HT-29 (cell line): ENCODE results near the gene ERVW-1. TPM values are rescaled to one million over a fixed set of nuclear protein-coding genes. Genes with fewer than 3 reads are reported as not detected.

ENCODE experiments used
- DNase-seq: peaks from one replicate; pipeline ENCODE4 v3.0.0-alpha.2; 2015; ENCODE audit warnings: low spot score
- total RNA-seq: library from RNA; depleted of rRNA; stranded (reverse); fragments of >200 nt; shearing (Covaris generic); gene quantifications from 2 replicates; pipeline ENCODE4 v1.2.3, GENCODE V29; 2014; rRNA removed

The ERVW-1 gene
- total RNA-seq, 1 experiment from 2014 or later, result not detected

DNA sequence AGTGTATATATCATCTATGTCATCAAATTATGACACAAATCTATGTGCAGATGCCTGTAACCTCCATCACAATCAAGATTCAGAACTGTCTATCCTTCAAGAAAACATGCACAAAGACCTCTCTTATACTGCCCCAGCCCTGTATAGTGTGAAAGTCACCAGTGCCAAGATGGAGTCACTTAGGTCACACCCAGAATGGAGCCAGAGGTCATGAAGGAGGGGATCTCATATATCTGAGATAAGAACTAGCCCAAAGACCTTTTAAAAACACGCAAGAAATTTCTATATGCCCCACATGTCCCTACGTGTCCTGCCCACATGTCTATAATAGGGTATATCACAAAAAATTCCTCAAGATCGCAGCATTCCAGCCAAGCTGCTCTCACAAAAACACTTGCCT, 50.6 kb downstream of the ERVW-1 start:
- DNase-seq, result no peak

DNA sequence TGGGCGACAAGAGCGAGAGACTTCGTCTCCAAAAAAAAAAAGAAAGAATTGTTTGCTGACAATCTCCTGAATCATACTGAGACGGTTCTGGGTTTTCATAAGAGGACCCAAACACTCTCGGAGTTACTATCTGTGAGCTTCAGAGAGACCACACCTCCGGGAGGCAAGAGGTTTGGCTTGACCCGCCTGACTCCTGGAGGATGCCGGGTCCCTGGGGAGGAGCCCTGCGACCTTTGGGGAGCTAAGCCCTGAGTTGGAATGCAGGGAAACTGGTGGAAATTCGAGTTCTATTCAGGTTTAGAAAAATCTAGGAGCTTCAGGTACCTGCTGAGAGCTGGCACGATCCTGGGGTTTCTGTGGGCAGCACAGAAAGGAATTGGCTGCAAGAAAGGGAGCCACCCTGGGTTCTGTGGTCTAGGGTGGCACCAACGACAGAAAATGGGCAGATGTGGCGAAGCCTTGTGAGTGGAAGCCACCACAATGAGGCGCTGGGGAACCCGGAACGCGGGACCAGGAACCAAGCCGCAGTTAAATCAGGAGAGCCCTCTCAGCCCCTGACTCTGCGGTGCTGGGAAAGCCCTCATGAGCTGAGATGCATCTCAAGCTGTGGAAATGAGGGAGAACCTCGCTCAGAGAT, 52.3 kb downstream of the ERVW-1 start:
- DNase-seq, result peak; percentile 42

DNA sequence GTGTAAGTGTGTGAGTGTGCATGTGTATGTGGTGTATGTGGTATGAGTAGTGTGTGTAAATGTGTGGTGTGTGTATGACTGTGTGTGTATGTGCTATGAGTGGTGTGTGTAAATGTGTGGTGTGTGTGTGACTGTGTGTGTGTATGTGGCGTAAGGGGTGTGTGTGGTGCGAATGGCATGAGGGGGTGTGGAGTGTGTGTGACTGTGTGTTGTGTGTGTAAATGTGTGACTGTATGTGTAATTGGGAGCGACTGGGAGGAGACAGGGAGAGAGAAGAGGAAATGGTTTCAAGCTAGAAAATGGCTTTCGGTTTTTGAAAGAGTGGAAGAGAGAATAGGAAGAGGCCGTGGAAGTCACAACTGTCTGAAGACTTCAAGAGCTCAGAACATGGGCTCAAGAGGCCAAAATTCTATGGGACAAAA, 54.0 kb downstream of the ERVW-1 start:
- DNase-seq, result no peak

DNA sequence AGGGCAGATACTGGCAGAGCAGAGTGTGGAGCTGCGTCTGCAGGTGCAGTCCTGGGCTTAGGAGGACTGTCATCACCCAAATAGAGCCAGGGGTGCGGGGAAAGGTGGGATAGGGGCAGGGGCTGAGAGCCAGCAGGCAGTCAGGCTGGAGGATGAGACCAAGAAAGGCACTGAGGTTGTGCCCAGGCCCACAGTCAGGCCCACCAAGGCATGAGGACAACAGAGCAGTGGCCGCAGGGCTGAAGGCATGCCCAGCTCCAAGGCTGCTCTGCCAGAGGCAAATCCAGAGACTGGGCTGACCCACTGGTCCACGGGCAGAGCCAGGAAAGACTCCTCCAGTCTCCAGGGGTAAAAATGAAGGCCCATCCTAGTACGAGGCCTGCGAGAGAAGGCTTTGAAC, 54.8 kb downstream of the ERVW-1 start:
- DNase-seq, result no peak

DNA sequence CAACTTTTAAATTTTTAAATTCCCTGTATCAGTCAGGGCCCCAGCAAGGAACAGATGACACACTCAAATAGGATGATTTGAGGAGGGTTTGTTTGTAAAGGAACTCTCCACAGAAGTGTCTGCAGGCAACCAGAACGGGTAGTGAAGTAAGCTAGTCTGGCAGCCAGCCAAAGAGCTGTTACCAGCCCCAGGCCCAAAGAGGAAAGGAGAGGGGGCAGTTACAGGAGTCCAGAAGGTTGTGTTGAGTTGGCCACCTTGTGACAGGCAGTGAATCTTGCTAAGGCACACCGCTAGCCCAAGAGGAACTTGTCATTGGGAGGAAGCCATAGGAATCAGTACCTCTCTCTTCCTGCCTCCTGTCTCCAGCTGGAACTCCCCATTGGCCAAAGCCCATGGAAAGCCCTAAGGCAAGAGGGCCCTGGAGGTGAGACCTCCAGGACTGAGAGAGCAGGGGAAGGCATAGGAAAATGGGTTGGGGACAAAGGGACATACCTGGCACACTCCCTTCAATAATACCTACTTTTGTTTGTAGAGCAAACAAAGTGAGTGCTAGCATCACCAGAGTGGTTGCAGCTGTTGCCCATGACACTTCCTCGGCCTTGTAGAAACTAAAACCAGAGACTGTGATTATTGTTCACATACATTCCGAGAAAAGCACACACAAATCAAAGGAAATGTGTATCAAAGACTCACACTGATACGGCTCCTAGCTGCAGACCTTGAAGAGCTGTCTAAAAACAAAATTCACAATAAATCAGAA, 55.9 kb downstream of the ERVW-1 start:
- no peak for DNase-seq

Other genes starting within 250 kb of the ERVW-1 start
- gene KRIT1, start 232.0 kb downstream of the ERVW-1 start, total RNA-seq, result 16.7 and 19.9 TPM in 2 replicates
- gene ANKIB1, start 232.0 kb downstream of the ERVW-1 start, total RNA-seq, result 22.2 and 24.9 TPM in 2 replicates
- gene GATAD1, start 30.5 kb downstream of the ERVW-1 start, total RNA-seq, result 24.8 and 29.9 TPM in 2 replicates
- gene PEX1, start 50.6 kb upstream of the ERVW-1 start, total RNA-seq, result 8.2 and 8.9 TPM in 2 replicates
- gene RBM48, start 50.8 kb upstream of the ERVW-1 start, total RNA-seq, result 4.7 and 7.3 TPM in 2 replicates
- gene FAM133B, start 112.4 kb upstream of the ERVW-1 start, total RNA-seq, result 10.0 and 13.6 TPM in 2 replicates